ENCODE results near the gene KAT7.
A peak's percentile ranks its signal among the peaks of the same experiment; 100 is the strongest.

- TF ChIP-seq EZH2 (IDR thresholded peaks at IDR 0.05; ENCODE audit: low read depth, unreplicated experiment) (no peak), POLR2AphosphoS5 (IDR thresholded peaks at IDR 0.05; ENCODE audit: low read depth) (no peak), STAT1 (IDR thresholded peaks at IDR 0.05; ENCODE audit: unreplicated experiment) (no peak), EZH2phosphoT487 (IDR thresholded peaks at IDR 0.05; ENCODE audit: unreplicated experiment) (no peak), ETS1 (IDR thresholded peaks at IDR 0.05) (no peak)
- TF ChIP-seq, protein P1, sequence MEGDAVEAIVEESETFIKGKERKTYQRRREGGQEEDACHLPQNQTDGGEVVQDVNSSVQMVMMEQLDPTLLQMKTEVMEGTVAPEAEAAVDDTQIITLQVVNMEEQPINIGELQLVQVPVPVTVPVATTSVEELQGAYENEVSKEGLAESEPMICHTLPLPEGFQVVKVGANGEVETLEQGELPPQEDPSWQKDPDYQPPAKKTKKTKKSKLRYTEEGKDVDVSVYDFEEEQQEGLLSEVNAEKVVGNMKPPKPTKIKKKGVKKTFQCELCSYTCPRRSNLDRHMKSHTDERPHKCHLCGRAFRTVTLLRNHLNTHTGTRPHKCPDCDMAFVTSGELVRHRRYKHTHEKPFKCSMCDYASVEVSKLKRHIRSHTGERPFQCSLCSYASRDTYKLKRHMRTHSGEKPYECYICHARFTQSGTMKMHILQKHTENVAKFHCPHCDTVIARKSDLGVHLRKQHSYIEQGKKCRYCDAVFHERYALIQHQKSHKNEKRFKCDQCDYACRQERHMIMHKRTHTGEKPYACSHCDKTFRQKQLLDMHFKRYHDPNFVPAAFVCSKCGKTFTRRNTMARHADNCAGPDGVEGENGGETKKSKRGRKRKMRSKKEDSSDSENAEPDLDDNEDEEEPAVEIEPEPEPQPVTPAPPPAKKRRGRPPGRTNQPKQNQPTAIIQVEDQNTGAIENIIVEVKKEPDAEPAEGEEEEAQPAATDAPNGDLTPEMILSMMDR (conservative IDR thresholded peaks at IDR 0.05; ENCODE audit: low read depth in 2 of 2): peak; percentile 92 to 94
- TF ChIP-seq, protein P2, sequence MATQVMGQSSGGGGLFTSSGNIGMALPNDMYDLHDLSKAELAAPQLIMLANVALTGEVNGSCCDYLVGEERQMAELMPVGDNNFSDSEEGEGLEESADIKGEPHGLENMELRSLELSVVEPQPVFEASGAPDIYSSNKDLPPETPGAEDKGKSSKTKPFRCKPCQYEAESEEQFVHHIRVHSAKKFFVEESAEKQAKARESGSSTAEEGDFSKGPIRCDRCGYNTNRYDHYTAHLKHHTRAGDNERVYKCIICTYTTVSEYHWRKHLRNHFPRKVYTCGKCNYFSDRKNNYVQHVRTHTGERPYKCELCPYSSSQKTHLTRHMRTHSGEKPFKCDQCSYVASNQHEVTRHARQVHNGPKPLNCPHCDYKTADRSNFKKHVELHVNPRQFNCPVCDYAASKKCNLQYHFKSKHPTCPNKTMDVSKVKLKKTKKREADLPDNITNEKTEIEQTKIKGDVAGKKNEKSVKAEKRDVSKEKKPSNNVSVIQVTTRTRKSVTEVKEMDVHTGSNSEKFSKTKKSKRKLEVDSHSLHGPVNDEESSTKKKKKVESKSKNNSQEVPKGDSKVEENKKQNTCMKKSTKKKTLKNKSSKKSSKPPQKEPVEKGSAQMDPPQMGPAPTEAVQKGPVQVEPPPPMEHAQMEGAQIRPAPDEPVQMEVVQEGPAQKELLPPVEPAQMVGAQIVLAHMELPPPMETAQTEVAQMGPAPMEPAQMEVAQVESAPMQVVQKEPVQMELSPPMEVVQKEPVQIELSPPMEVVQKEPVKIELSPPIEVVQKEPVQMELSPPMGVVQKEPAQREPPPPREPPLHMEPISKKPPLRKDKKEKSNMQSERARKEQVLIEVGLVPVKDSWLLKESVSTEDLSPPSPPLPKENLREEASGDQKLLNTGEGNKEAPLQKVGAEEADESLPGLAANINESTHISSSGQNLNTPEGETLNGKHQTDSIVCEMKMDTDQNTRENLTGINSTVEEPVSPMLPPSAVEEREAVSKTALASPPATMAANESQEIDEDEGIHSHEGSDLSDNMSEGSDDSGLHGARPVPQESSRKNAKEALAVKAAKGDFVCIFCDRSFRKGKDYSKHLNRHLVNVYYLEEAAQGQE (IDR thresholded peaks at IDR 0.05; ENCODE audit: unreplicated experiment): no peak
Observed at GRCh38 chr17:49861150-49861884, 72.8 kb downstream of the KAT7 start.
